Heart left ventricle (tissue), 13 donors: ENCODE data around the gene PTPN1.

Experiments
- POLR2A ChIP-seq, 2 donors: fragments of 450-650 bp; IDR thresholded peaks; one replicate each; pipeline ENCODE4 v1.6.1; 2017; ENCODE audit warnings: antibody characterized with exemption in 2 of 2, mild to moderate bottlenecking in 2 of 2, moderate library complexity in 2 of 2
- TF ChIP-seq, protein P1 (sequence below), 12 donors: fragments of 200-600 bp; sonication (generic) in 4 of 12; IDR thresholded peaks; one replicate each; pipeline versions ENCODE4 v1.5.0 to v1.8.0; 2018 to 2022; ENCODE audit warnings: antibody characterized with exemption in 12 of 12, mild to moderate bottlenecking in 5 of 12
- donor health status: ischemic (EF 13 %, LVEDD 7.1; RV severe dilation, severe dysfunction).
- donor health status: DM: no; HTN: yes; CAD: no.
- donor health status: DM: no; HTN: no; CAD: no.
- donor health status: ischemic (EF 25% LVEDD 6.9; RV normal size, moderate dysfunction).
- donor health status: ischemic (EF 25% LVEDD 5.7; RV mildly dilated, moderate dysfunction).
- donor health status: ischemic (EF 35%, LVEDD 5.7; RV mildly dilated, moderate dysfunction).
- donor health status: nonischemic (EF 11% LVEDD 7.7; RV severe dilation, severe dysfunction).
- donor health status: DM: yes; HTN: yes; CAD: no.
- donor health status: PGD.
- donor health status: ischemic (EF 29% LVEDD 5.4; RV normal size, mild dysfunction).
- donor health status: nonischemic (EF 23%, LVEDD 6.1; RV moderate dilation, normal function).

DNA sequence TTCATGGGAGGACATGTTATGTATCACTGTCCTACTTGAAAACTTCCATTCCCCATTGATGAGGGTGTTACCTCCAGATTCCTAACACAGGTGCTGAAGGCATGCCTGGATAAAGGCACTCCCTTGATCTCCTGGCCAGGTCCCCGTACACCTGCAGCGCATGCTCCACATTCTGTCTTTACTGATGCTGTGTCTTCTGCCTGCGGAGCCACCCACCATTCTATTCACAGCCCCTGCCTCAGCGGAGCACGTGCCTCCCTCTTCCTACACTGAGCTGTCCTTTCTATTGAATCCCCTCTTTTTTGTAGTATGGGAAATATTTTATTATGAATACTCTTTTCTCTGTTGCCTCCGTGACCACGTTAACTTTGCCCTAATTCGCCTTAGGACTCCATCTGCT lies 25.0 kb downstream of the PTPN1 start:
- TF ChIP-seq, protein P1, sequence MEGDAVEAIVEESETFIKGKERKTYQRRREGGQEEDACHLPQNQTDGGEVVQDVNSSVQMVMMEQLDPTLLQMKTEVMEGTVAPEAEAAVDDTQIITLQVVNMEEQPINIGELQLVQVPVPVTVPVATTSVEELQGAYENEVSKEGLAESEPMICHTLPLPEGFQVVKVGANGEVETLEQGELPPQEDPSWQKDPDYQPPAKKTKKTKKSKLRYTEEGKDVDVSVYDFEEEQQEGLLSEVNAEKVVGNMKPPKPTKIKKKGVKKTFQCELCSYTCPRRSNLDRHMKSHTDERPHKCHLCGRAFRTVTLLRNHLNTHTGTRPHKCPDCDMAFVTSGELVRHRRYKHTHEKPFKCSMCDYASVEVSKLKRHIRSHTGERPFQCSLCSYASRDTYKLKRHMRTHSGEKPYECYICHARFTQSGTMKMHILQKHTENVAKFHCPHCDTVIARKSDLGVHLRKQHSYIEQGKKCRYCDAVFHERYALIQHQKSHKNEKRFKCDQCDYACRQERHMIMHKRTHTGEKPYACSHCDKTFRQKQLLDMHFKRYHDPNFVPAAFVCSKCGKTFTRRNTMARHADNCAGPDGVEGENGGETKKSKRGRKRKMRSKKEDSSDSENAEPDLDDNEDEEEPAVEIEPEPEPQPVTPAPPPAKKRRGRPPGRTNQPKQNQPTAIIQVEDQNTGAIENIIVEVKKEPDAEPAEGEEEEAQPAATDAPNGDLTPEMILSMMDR (IDR thresholded peaks at IDR 0.05) = no peak
- no peak for TF ChIP-seq POLR2A (IDR thresholded peaks at IDR 0.05)
